CD8-positive, alpha-beta memory T cell (primary cell): ENCODE results near the gene TRIM16. TPM values are rescaled to one million over a fixed set of nuclear protein-coding genes. Genes with fewer than 3 reads are reported as not detected.

Experiments used
- CTCF ChIA-PET: fragments of 350-600 bp; sonication (Branson Sonifier 250); formaldehyde crosslinking; loops from one replicate; lab custom pipeline; 2021; ENCODE audit warnings: antibody characterized with exemption; lab: Charles Lee
- POLR2A ChIA-PET: fragments of 350-600 bp; sonication (Branson Sonifier 250); formaldehyde crosslinking; loops from one replicate; lab custom pipeline; 2021; ENCODE audit warnings: antibody characterized with exemption; lab: Charles Lee
- DNase-seq, 5 donors: peaks; one replicate each; pipeline versions ENCODE4 v3.0.0 to v3.0.0-alpha.2; 2020 to 2022; ENCODE audit warnings: mixed read lengths in 1 of 5
- H3K27ac ChIP-seq: one replicate; pipeline ENCODE4 v1.7.0; 2013; ENCODE audit warnings: low read depth, mild to moderate bottlenecking, low read length, moderate library complexity
- H3K27me3 ChIP-seq: 2 replicates; pipeline ENCODE4 v1.7.0; 2013; ENCODE audit warnings: low read length, mild to moderate bottlenecking; ENCODE audit not compliant: insufficient read depth, poor library complexity, severe bottlenecking
- H3K36me3 ChIP-seq: 2 replicates; pipeline ENCODE4 v1.7.0; 2013; ENCODE audit warnings: mild to moderate bottlenecking, low read length, moderate library complexity; ENCODE audit not compliant: insufficient read depth
- H3K4me1 ChIP-seq: 2 replicates; pipeline ENCODE4 v1.7.0; 2013; ENCODE audit warnings: mild to moderate bottlenecking, low read length, moderate library complexity; ENCODE audit not compliant: insufficient read depth
- H3K4me3 ChIP-seq: 2 replicates; pipeline ENCODE4 v1.7.0; 2013; ENCODE audit warnings: mild to moderate bottlenecking, low read length
- H3K9me3 ChIP-seq: 2 replicates; pipeline ENCODE4 v1.7.0; 2013; ENCODE audit warnings: mild to moderate bottlenecking, low read length
- H3K27ac Mint-ChIP-seq, 8 donors: one replicate each; pipeline ENCODE4 v1.8.0; 2020 to 2021; ENCODE audit warnings: mixed read lengths in 8 of 8, mild to moderate bottlenecking in 6 of 8, inconsistent platforms in 3 of 8, moderate library complexity in 3 of 8
- H3K27me3 Mint-ChIP-seq, 2 donors: one replicate each; pipeline ENCODE4 v1.8.0; 2020 to 2021; ENCODE audit warnings: mixed read lengths in 2 of 2, mild to moderate bottlenecking in 1 of 2, moderate library complexity in 1 of 2
- H3K36me3 Mint-ChIP-seq, 3 donors: one replicate each; pipeline ENCODE4 v1.8.0; 2020 to 2021; ENCODE audit warnings: mixed read lengths in 3 of 3, inconsistent platforms in 1 of 3, mild to moderate bottlenecking in 1 of 3
- H3K4me1 Mint-ChIP-seq, 3 donors: one replicate each; pipeline ENCODE4 v1.8.0; 2020 to 2021; ENCODE audit warnings: mixed read lengths in 3 of 3, inconsistent platforms in 1 of 3, mild to moderate bottlenecking in 1 of 3
- H3K4me3 Mint-ChIP-seq, 7 donors: one replicate each; pipeline ENCODE4 v1.8.0; 2020 to 2021; ENCODE audit warnings: mixed read lengths in 7 of 7, mild to moderate bottlenecking in 6 of 7, moderate library complexity in 4 of 7, inconsistent platforms in 2 of 7
- H3K9me3 Mint-ChIP-seq, 5 donors: one replicate each; pipeline ENCODE4 v1.8.0; 2020 to 2022; ENCODE audit warnings: mixed read lengths in 5 of 5, mild to moderate bottlenecking in 3 of 5, moderate library complexity in 2 of 5, inconsistent platforms in 1 of 5
- polyA plus RNA-seq: library from polyadenylated mRNA; unstranded; fragments of 300-500 nt; fragmentation: Illumina TruSeq; gene quantifications from one replicate; pipeline ENCODE4 v1.2.3, GENCODE V29; 2021
- total RNA-seq, 2 experiments: library from RNA; stranded (reverse); gene quantifications; one replicate each; pipeline ENCODE4 v1.2.3, GENCODE V29; 2021

The TRIM16 gene
- total and polyA plus RNA-seq, 3 experiments from 2014 or later = 1.8 to 8.2 (median 8.1) TPM

GRCh38 chr17:15663691-15664090 is 20.4 kb downstream of the TRIM16 start:
- CTCF ChIA-PET = no interaction called here
- DNase-seq = no peak
- Histone ChIP-seq H3K27me3 (no peaks in the 10 kb centered on the region), H3K9me3 (no peaks in the 10 kb centered on the region), H3K27ac (no peak overlapping the region), H3K4me1 (no peaks in the 10 kb centered on the region), H3K4me3 (no peak overlapping the region), H3K36me3 (no peaks in the 10 kb centered on the region)
- Mint-ChIP-seq H3K27ac (no peak overlapping the region), H3K27me3 (peaks cover 0 to 2% of the 10 kb centered on the region in 2 donors), H3K9me3 (no peaks in the 10 kb centered on the region), H3K4me3 (no peak overlapping the region), H3K4me1 (peaks cover 2 to 6% (median 5%) of the 10 kb centered on the region in 3 donors), H3K36me3 (peaks cover 7 to 29% (median 11%) of the 10 kb centered on the region in 3 donors)
- POLR2A ChIA-PET = no interaction called here

DNA sequence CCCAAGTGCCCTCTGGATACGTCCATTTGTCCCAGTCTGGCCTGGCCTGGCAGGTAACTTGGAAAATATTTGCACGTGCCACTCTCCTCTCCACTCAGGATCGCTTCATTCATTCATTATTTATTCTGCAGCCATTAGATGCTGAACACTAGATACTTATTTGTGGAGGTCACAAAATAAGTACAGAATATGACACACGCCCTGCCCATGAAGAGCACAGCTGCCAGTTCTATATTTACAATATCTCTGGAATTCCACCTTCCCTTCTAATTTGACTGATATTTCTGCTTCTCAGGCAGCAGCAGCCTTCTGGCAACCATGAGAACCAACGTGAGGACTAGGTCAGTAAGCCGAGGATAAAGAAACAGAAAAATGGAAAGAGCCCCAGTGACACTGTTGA is 20.9 kb downstream of the TRIM16 start:
- Histone ChIP-seq H3K4me3 (no peak overlapping the region), H3K36me3 (no peaks in the 10 kb centered on the region), H3K9me3 (no peaks in the 10 kb centered on the region), H3K4me1 (no peaks in the 10 kb centered on the region), H3K27me3 (no peaks in the 10 kb centered on the region), H3K27ac (no peak overlapping the region)
- Mint-ChIP-seq H3K36me3 (peaks cover 7 to 26% (median 10%) of the 10 kb centered on the region in 3 donors), H3K4me3 (no peak overlapping the region), H3K9me3 (no peaks in the 10 kb centered on the region), H3K27me3 (peaks cover 0 to 2% of the 10 kb centered on the region in 2 donors), H3K4me1 (peaks cover 2 to 6% (median 5%) of the 10 kb centered on the region in 3 donors), H3K27ac (peak overlapping the region in 1 of 8 donors; percentile 29)
- ChIA-PET CTCF (no interaction called here), POLR2A (no interaction called here)
- no peak for DNase-seq

DNA sequence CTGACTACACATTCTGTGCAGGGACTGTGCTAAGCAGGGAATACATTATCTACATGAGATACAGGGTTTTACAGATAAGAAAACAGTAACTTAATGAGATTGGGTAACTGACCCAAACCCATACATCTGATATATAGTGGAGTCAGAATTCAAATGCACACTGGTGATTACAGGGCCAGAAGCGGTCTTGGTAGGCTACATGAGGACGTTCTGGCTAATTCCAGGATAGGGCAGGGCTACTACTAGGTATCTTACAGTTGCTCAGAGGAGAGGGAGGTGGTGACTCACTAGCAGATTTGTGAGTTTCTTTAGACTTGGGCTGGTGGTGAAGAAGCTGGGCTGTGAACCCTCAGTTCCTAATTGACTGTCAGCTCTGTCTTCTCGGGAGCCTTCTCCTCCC is 21.4 kb downstream of the TRIM16 start:
- H3K9me3 ChIP-seq = no peaks in the 10 kb centered on the region
- no peak for DNase-seq
- peaks cover 7 to 23% (median 10%) of the 10 kb centered on the region in 3 donors for H3K36me3 Mint-ChIP-seq
- ChIA-PET CTCF (no interaction called here), POLR2A (no interaction called here)
- no peaks in the 10 kb centered on the region for H3K4me1 ChIP-seq
- no peaks in the 10 kb centered on the region for H3K36me3 ChIP-seq
- no peak overlapping the region for H3K27ac Mint-ChIP-seq
- H3K27me3 Mint-ChIP-seq = peaks cover 0 to 2% of the 10 kb centered on the region in 2 donors
- no peaks in the 10 kb centered on the region for H3K27me3 ChIP-seq
- no peaks in the 10 kb centered on the region for H3K9me3 Mint-ChIP-seq
- H3K4me3 Mint-ChIP-seq = no peak overlapping the region
- no peak overlapping the region for H3K4me3 ChIP-seq
- H3K27ac ChIP-seq = no peak overlapping the region
- peaks cover 2 to 6% (median 5%) of the 10 kb centered on the region in 3 donors for H3K4me1 Mint-ChIP-seq

- no peak for DNase-seq
- peaks cover 0 to 2% of the 10 kb centered on the region in 2 donors for H3K27me3 Mint-ChIP-seq
- H3K4me3 Mint-ChIP-seq = no peak overlapping the region
- H3K4me3 ChIP-seq = no peak overlapping the region
- no peaks in the 10 kb centered on the region for H3K9me3 ChIP-seq
- H3K4me1 ChIP-seq = no peaks in the 10 kb centered on the region
- POLR2A ChIA-PET = no interaction called here
- H3K27me3 ChIP-seq = no peaks in the 10 kb centered on the region
- no peak overlapping the region for H3K27ac Mint-ChIP-seq
- H3K36me3 Mint-ChIP-seq = peaks cover 10 to 20% (median 11%) of the 10 kb centered on the region in 3 donors
- no peak overlapping the region for H3K27ac ChIP-seq
- peaks cover 2 to 6% (median 5%) of the 10 kb centered on the region in 3 donors for H3K4me1 Mint-ChIP-seq
- no peaks in the 10 kb centered on the region for H3K36me3 ChIP-seq
- CTCF ChIA-PET = no interaction called here
- no peaks in the 10 kb centered on the region for H3K9me3 Mint-ChIP-seq
These were observed 24.0 kb downstream of the TRIM16 start for GRCh38 chr17:15660077-15660476.

GRCh38 chr17:15659663-15660062 is 24.4 kb downstream of the TRIM16 start:
- CTCF ChIA-PET = no interaction called here
- POLR2A ChIA-PET = no interaction called here
- H3K4me3 ChIP-seq = no peak overlapping the region
- H3K4me1 ChIP-seq = no peaks in the 10 kb centered on the region
- no peaks in the 10 kb centered on the region for H3K27me3 ChIP-seq
- no peak for DNase-seq
- Mint-ChIP-seq H3K9me3 (no peaks in the 10 kb centered on the region), H3K27ac (no peak overlapping the region), H3K36me3 (peaks cover 8 to 20% (median 11%) of the 10 kb centered on the region in 3 donors), H3K4me3 (no peak overlapping the region), H3K4me1 (peaks cover 2 to 6% (median 5%) of the 10 kb centered on the region in 3 donors), H3K27me3 (peaks cover 0 to 2% of the 10 kb centered on the region in 2 donors)
- no peaks in the 10 kb centered on the region for H3K9me3 ChIP-seq
- no peak overlapping the region for H3K27ac ChIP-seq
- no peaks in the 10 kb centered on the region for H3K36me3 ChIP-seq

DNA sequence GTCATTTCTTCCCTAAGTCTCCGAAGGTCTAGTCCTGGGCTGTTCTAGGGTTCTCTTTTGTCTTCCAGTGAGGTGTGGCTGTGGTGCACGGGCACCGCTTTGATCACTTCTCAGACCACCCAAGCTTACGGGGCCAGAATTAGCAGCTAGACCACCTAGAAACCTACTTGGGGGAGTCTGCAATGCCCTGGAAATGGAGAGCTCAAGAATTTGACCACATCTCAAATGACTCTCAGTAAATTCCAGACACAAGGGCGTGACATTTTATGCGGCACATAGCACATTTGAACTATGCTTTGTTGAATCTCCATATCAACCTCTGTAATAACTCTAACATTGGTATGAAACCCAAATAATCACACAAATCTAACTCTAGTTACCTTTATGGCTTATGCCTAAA is 24.9 kb downstream of the TRIM16 start:
- H3K9me3 Mint-ChIP-seq = no peaks in the 10 kb centered on the region
- H3K4me3 Mint-ChIP-seq = no peak overlapping the region
- no peak overlapping the region for H3K27ac ChIP-seq
- POLR2A ChIA-PET = no interaction called here
- H3K27ac Mint-ChIP-seq = no peak overlapping the region
- no peaks in the 10 kb centered on the region for H3K9me3 ChIP-seq
- DNase-seq = no peak
- H3K36me3 ChIP-seq = no peaks in the 10 kb centered on the region
- peaks cover 6 to 19% (median 10%) of the 10 kb centered on the region in 3 donors for H3K36me3 Mint-ChIP-seq
- H3K4me3 ChIP-seq = no peak overlapping the region
- CTCF ChIA-PET = no interaction called here
- no peaks in the 10 kb centered on the region for H3K27me3 ChIP-seq
- H3K4me1 Mint-ChIP-seq = peaks cover 2 to 6% (median 5%) of the 10 kb centered on the region in 3 donors
- no peaks in the 10 kb centered on the region for H3K4me1 ChIP-seq
- peaks cover 0 to 2% of the 10 kb centered on the region in 2 donors for H3K27me3 Mint-ChIP-seq

DNA sequence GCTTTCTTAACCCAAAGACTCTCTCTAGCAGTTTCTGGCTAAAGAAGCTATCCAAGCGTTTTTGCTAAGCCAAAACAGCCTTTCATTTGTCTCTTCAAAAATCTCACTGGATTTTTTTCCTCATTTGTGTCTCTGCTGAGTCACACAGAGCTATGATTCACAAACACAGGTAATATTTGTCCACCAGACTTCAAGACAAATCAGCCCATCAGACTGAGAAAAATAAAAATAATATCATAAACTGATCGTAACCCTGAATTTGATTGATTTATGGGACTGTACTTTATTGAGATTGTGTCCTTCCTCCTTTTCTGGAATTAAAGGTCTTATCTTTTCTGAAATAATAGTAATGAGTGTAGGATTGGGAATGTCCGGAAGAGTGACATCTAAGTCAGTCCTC is 25.8 kb downstream of the TRIM16 start:
- peaks cover 2 to 10% (median 4%) of the 10 kb centered on the region in 3 donors for H3K36me3 Mint-ChIP-seq
- H3K36me3 ChIP-seq = no peaks in the 10 kb centered on the region
- H3K27me3 ChIP-seq = no peaks in the 10 kb centered on the region
- H3K4me3 ChIP-seq = no peak overlapping the region
- POLR2A ChIA-PET = no interaction called here
- H3K4me1 Mint-ChIP-seq = peaks cover 2 to 6% (median 5%) of the 10 kb centered on the region in 3 donors
- no peaks in the 10 kb centered on the region for H3K9me3 Mint-ChIP-seq
- DNase-seq = no peak
- peaks cover 0 to 2% of the 10 kb centered on the region in 2 donors for H3K27me3 Mint-ChIP-seq
- H3K9me3 ChIP-seq = no peaks in the 10 kb centered on the region
- no peaks in the 10 kb centered on the region for H3K4me1 ChIP-seq
- CTCF ChIA-PET = interaction anchor here (1.6 kb wide), 1 partner anchor 164 kb away, joined by 3 read pairs; no protein-coding TSS in a partner anchor
- H3K27ac Mint-ChIP-seq = no peak overlapping the region
- no peak overlapping the region for H3K4me3 Mint-ChIP-seq
- H3K27ac ChIP-seq = no peak overlapping the region

DNA sequence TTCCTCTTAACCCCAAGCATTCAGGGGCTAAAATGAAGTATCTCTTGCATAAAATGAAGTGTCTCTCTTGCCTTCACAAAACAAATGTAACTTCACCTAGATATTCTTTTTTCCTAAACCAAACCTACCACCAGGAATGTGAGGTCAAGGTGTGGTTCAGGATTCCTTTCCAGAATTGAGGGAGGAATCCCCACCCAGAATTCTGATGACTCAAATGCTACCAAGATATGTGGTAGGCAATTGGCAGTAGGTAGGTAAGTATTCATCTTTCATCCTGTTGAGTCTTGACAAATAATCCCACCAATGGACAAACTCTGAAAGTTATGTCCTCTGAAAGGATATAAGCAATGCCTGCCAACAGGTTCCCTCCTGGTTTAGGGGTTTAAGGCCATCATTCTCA is 26.2 kb downstream of the TRIM16 start:
- H3K4me1 ChIP-seq = no peaks in the 10 kb centered on the region
- peaks cover 0 to 2% of the 10 kb centered on the region in 2 donors for H3K27me3 Mint-ChIP-seq
- no peaks in the 10 kb centered on the region for H3K9me3 ChIP-seq
- no peaks in the 10 kb centered on the region for H3K36me3 ChIP-seq
- no peaks in the 10 kb centered on the region for H3K9me3 Mint-ChIP-seq
- H3K4me1 Mint-ChIP-seq = peaks cover 5 to 9% (median 5%) of the 10 kb centered on the region in 3 donors
- no peaks in the 10 kb centered on the region for H3K27me3 ChIP-seq
- POLR2A ChIA-PET = no interaction called here
- DNase-seq = no peak
- no peak overlapping the region for H3K4me3 Mint-ChIP-seq
- CTCF ChIA-PET = interaction anchor here (1.6 kb wide), 1 partner anchor 163 kb away, joined by 3 read pairs; no protein-coding TSS in a partner anchor
- H3K27ac Mint-ChIP-seq = no peak overlapping the region
- H3K27ac ChIP-seq = no peak overlapping the region
- peaks cover 2 to 12% (median 4%) of the 10 kb centered on the region in 3 donors for H3K36me3 Mint-ChIP-seq
- no peak overlapping the region for H3K4me3 ChIP-seq
